HG03103 (cell line): ENCODE data around the gene AIP.
"Not testable (repeated sequence)": the region's sequence is repeated elsewhere in the genome, so short reads cannot be mapped to it uniquely, and the experiment has no call there.

ENCODE experiments used
- ATAC-seq: cut with Tn5 transposase; IDR thresholded peaks from one replicate; pipeline ENCODE4 v1.9.1; 2021; ENCODE audit warnings: low read depth; ENCODE audit not compliant: unreplicated experiment

The AIP gene

GRCh38 chr11:67448220-67448609 is 34.6 kb upstream of the AIP start:
- no peak for ATAC-seq

- no peak for ATAC-seq
Measured at GRCh38 chr11:67449116-67449844, 33.5 kb upstream of the AIP start.

DNA sequence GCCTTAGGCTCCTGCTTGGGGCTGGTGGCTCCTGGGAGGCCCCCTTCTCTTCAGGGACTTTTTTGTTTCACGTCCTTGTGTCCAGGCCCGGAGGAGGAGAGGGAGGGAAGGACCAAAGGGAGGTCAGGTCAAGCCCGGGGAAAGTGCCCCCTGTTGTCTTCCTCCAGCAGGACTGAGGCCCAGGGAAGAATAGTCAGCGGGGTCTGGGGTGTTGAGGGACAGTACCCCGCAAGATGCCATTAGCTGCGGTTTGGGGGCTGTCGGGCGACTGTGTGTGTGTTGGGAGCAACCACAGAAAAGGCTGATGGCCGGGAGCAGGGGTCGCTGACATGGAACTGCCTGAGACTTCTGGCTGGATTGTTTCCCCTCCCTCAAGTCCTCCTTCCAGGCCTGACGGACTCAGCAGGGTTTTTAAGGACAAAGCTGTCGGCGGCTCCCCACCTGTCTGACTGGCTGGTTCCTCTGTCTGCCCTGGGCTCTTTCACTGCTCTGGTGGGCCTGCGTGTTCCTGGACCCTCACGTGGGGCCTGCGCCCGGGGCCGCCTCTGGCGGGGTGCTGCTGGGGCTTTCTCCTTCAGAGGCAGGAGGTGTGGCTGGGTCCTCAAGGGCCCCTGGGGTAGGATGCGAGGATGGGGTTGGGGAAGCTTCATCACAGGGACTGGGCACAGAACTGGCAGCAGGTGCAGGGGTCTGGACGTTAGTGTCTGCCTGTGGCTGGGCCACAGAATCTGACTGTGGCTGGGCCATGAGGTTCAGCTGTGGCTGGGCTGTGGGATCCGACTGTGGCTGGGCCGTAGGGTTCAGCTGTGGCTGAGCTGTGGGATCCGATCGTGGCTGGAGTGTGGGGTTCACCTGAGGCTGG is 31.8 kb upstream of the AIP start:
- no peak for ATAC-seq

DNA sequence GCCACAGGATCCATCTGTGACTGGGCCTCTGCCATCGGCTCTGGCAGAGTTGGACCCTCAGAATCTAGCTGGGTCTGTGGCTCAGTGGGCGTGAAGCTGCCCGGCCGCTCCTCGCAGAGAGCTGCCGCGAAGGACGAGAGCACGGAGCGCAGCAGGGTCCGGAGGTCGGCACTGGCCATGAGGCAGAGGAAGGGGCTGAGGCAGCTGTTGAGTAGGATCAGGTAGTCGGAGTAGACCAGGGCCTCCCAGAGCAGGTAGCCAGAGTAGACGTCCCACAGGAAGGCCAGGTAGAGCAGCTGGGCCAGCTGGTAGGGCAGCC is 31.2 kb upstream of the AIP start:
- ATAC-seq: no peak

DNA sequence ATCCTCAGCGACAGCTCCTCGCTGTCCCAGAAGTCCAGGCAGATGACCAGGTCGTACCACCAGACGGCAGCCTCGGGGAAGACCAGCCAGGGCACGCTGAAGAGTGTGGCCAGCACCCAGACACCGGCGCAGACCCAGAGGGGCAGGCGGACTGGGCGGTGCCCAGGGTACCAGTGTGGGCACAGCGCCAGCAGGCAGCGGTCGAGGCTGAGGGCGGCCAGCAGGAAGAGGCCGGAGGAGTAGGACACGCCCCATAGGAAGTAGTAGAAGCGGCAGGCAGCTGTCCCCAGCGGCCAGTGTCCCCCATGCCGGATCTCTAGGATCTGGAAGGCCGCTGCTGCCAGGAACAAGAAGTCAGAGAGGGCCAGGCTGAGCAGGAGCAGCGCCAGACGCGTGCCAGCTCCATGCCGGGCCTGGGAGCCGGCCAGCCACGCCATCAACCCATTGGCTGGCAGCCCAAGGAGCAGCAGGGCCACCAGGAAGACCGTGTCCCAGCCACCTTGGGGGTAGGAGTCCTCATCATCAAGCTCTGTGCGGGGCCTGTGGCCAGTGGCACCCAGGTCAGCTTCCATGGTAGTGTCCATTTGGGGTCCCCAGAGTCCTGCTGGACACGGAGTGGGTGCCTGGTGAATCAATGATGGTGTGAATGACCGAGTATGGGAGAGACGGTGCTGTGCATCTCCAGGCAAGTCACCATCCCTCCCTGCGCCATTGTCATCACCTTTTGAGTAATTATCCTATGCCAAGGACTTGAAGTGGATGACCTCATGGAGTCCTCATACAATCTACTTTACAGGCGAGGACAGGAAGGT is 30.5 kb upstream of the AIP start, which contains the start of gene GPR152:
Gene GPR152 (minus strand): TSS at position 589 of the 812 bp plus-strand sequence. CDS start 5 bp downstream, at position 584.
- no peak for ATAC-seq

- no peak for ATAC-seq
Measured at GRCh38 chr11:67453816-67454732, 28.8 kb upstream of the AIP start.

DNA sequence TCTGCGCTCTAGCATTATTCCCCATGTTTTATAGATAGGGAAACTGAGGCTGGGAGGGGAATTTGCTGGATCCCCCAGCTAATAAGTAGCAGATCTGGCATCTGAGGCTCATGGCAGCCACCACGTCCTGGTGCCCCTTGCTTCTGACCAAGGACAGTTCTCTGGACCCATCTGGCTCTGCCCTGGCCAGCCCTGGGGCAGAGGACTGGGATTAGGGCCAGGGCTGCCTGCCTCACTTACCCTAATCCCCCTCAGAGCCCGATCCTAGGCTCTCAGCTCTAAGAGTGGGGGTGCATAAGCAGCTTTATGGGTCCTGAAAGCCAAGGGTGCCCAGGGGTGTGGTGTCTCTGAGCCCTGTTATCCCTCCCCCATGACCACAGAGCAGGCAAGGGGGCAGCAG is 27.8 kb upstream of the AIP start, which contains the start of gene CABP4:
Gene CABP4 (plus strand): TSS at position 301 of the 400 bp plus-strand sequence. CDS start 70 bp downstream, at position 371.
- ATAC-seq: no peak

GRCh38 chr11:67456068-67456705 is 26.6 kb upstream of the AIP start:
- ATAC-seq: no peak

- ATAC-seq: no peak
Measured at GRCh38 chr11:67457453-67457852, 25.4 kb upstream of the AIP start.

DNA sequence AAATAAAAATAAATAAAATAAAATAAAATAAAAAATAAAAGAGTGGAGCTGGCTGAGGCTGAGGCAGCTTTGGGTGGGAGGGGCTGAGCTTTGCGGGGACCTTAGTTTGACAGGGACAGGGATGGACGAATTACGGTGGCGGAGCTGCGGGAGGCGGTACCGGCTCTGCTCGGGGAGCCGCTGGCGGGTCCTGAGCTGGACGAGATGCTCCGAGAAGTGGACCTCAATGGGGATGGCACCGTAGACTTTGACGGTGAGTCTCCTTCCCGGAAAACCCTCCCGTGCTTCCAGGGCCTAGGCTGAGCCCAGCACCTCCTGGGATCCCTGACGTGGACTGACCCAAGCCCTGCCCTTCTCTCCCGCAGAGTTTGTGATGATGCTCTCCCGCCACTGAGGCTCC is 24.6 kb upstream of the AIP start:
- ATAC-seq: no peak

GRCh38 chr11:67463186-67463585 is 19.6 kb upstream of the AIP start:
- ATAC-seq: no peak

DNA sequence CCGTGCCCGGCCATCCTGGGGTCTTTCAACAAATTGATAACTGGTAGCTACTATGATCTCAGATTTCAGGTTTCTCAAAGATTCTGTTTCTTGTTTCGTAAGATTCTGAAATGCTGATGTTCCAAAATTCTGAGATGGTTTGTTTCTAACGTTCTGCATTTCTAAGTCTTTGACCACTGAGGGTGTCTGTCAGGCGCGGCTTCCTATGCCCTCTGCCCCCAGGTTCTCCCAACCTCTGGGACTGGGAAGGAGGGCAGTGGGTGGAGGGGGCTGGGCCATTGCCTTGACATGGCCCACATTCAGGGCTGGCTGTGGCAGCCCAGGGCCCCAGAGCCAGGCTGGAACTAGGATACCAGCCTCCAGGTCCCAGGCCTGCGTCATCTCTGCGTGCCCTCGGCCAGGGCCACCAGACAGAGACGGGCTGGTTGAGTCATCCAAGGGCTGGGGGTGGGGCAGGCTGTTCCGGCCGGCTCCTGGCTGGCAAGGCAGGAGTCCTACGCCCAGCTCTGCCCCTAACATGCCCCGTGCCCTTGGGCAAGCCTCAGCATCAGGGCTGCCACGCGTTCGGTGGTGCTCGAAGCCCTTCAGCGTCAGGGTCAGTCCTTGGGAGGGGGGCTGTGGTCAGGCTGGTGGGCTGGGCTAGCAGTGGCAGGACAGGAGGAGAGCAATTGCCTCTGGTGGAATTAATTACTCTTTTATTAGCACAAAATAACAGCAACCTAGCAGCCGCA is 19.0 kb upstream of the AIP start:
- no peak for ATAC-seq

DNA sequence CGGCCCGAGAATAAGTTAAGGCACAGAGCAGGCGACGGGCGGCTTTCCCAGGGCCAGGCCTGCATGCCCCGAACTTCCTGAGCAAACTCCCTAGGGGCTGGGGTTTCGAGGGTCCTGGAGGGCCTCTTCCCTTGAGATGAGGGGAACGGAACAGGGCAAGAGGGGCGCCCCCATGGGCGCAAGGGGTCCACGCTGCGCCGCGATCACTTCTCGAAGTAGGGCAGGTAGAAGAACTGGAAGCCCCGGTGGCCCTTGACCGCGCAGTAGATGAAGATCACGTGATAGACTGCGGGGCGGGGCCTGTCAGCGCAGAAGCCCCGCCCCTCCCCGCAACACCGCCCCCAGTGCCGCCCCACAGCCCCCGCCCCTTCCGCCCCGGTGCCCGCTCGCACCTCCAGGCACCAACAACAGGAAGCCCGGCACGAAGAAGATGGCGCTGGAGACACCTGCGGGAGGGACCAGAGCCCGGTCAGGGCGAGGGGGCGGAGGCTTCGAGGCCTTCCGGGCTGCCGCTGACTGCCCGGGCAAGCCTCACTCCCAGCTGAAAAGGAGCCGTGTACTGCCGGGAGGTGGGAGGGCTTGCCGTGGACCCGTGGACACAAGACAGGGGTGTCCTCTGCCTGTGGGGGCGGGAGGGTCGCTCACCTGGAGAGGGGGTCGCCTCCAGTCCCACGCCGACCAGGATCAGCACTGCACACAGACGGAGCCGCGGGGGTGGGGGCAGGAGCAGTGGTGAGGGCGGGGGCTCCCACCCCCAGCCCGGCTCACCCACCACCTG is 18.2 kb upstream of the AIP start:
- peak; percentile 51 for ATAC-seq

DNA sequence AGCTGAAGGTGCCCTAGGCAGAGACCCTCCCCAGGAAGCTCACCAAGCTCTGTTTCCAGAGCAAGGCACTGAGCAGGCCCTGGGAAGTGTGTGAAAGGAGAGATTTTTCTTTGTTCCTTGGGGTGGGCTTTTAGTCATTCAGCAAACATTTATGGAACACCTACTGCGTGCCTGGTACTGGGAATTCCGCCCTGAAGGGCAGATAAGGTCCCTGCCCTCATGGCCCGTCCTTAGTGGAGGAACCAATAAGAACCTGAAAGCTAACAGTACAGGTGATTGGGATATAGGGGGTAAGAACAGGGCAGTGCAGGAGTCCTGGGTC is 17.7 kb upstream of the AIP start:
- ATAC-seq: no peak

- not testable (repeated sequence) for ATAC-seq
Measured at GRCh38 chr11:67465530-67465929, 17.3 kb upstream of the AIP start.

- ATAC-seq: no peak
Measured at GRCh38 chr11:67466367-67466766, 16.5 kb upstream of the AIP start.

- ATAC-seq: no peak
Measured at GRCh38 chr11:67466962-67467771, 15.7 kb upstream of the AIP start.
